ENCODE measurements around the gene TMEM89.

The TMEM89 gene

GRCh38 chr3:48635222-48636021, 13.9 kb upstream of the TMEM89 start, which contains the start of gene SLC26A6 (continued):
- no peak; the same call in 1 of the 2 replicates for TF ChIP-seq CTCF (tag by site-specific recombination; IDR thresholded peaks at IDR 0.05)
- peak; percentile 86 for TF ChIP-seq ZNF335 (tag by site-specific recombination; conservative IDR thresholded peaks at IDR 0.05)
- TF ChIP-seq ZNF558 (tag by site-specific recombination; IDR thresholded peaks at IDR 0.05) = no peak
- TF ChIP-seq ZNF664 (tag by site-specific recombination; IDR thresholded peaks at IDR 0.05) = no peak
- no peak for TF ChIP-seq SCRT1 (tag by site-specific recombination; IDR thresholded peaks at IDR 0.05; ENCODE audit: borderline replicate concordance)
- no peak for TF ChIP-seq INSM2 (tag by site-specific recombination; IDR thresholded peaks at IDR 0.05)
- peak; percentile 59 for TF ChIP-seq SP3 (tag by site-specific recombination; IDR thresholded peaks at IDR 0.05)
- TF ChIP-seq HOXC10 (CRISPR knock-in tag; IDR thresholded peaks at IDR 0.05) = no peak
- TF ChIP-seq ZFP37 (tag by site-specific recombination; IDR thresholded peaks at IDR 0.05) = no peak
- TF ChIP-seq KLF7 (tag by site-specific recombination; IDR thresholded peaks at IDR 0.05; ENCODE audit: borderline replicate concordance) = no peak
- TF ChIP-seq ZNF155 (tag by site-specific recombination; IDR thresholded peaks at IDR 0.05) = no peak
- TF ChIP-seq BCL6B (tag by site-specific recombination; IDR thresholded peaks at IDR 0.05) = no peak
- TF ChIP-seq ZNF16 (tag by site-specific recombination; IDR thresholded peaks at IDR 0.05; ENCODE audit: low read depth) = no peak
- no peak for TF ChIP-seq EGR2 (tag by site-specific recombination; IDR thresholded peaks at IDR 0.05; ENCODE audit: low read depth)
- no peak for TF ChIP-seq ZNF837 (tag by site-specific recombination; IDR thresholded peaks at IDR 0.05)
- TF ChIP-seq ZNF19 (tag by site-specific recombination; IDR thresholded peaks at IDR 0.05; ENCODE audit: low read depth) = no peak
- no peak for TF ChIP-seq ZNF311 (tag by site-specific recombination; IDR thresholded peaks at IDR 0.05; ENCODE audit: borderline replicate concordance)
- TF ChIP-seq ZNF623 (tag by site-specific recombination; IDR thresholded peaks at IDR 0.05) = no peak
- no peak for TF ChIP-seq ZNF704 (tag by site-specific recombination; IDR thresholded peaks at IDR 0.05)
- TF ChIP-seq ZNF23 (tag by site-specific recombination; IDR thresholded peaks at IDR 0.05; ENCODE audit: borderline replicate concordance) = no peak
- no peak for TF ChIP-seq HIC1 (tag by site-specific recombination; IDR thresholded peaks at IDR 0.05)
- peak; percentile 55; the same call in 1 of the 2 replicates for TF ChIP-seq ZBTB11 (tag by site-specific recombination; conservative IDR thresholded peaks at IDR 0.05; ENCODE audit: low read depth)
- no peak; the same call in 1 of the 2 replicates for TF ChIP-seq KLF16 (tag by site-specific recombination; IDR thresholded peaks at IDR 0.05)
- no peak for TF ChIP-seq ZNF843 (tag by site-specific recombination; IDR thresholded peaks at IDR 0.05)
- TF ChIP-seq GLIS1 (tag by site-specific recombination; IDR thresholded peaks at IDR 0.05) = peak; percentile 73

Data from HEK293 (cell line).